ENCODE results near the gene PNPLA2. TPM values are rescaled to one million over a fixed set of nuclear protein-coding genes. Genes with fewer than 3 reads are reported as not detected.
A peak's percentile ranks its signal among the peaks of the same experiment; 100 is the strongest.

Gene PNPLA2
- total RNA-seq, 2 experiments from 2014 or later, result 19.8 to 41.2 TPM

DNA sequence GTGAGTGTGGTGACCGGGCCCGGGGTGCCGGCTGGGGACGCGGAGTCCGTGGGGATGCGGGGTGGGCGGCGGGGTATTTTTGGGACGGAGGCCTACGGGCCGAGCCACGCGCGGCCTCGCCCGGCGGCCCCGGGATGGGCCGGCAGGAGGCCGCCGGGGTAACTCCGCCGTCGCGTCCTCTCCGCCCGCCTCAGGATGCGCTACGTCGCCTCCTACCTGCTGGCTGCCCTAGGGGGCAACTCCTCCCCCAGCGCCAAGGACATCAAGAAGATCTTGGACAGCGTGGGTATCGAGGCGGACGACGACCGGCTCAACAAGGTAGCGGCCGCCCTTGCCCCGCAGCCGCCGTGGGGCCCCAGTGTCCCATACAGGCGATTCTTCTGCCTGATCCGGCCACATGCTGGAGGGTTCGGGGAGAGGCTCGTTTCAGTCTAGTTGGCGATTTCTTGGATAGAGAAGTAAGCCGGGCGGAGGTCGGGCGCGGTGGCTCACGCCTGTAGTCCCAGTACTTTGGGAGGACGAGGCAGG lies 8.6 kb upstream of the PNPLA2 start:
- H3K27ac ChIP-seq (ENCODE audit: low read depth, low read length, poor library complexity, severe bottlenecking), result peak overlapping the region; percentile 84
- intact Hi-C loops (cut with micrococcal nuclease; ENCODE audit: unreplicated experiment), result no loop called here
- ChIA-PET CTCF (ENCODE audit: unreplicated experiment) (interaction anchor here (0.6 kb wide), 1 partner anchor 33 kb away, joined by 4 read pairs; no protein-coding TSS in a partner anchor), POLR2A (interaction anchor here (0.8 to 2.0 kb wide), 7 partner anchors 7 to 88 kb away, joined by 3 to 11 read pairs (median 4); partner anchors contain the start of gene PNPLA2)
- no peaks in the 10 kb centered on the region for H3K9me2 ChIP-seq (ENCODE audit: insufficient read depth, low read length)
- peaks cover 43% of the 10 kb centered on the region for H3K79me2 ChIP-seq (ENCODE audit: insufficient read depth, low read depth, low read length)
- H4K20me1 ChIP-seq (ENCODE audit: insufficient read depth, low read length), result peaks cover 17% of the 10 kb centered on the region; the same call in 1 of the 2 replicates
- no TSS peak for BruUV-seq (replicated peaks)
- no peak for DNase-seq (ENCODE audit: low spot score)
- H3K4me3 ChIP-seq (ENCODE audit: low read depth, low read length, poor library complexity, severe bottlenecking), result peak overlapping the region; percentile 100
- H3K9me3 ChIP-seq (ENCODE audit: low read length), result no peaks in the 10 kb centered on the region
- TF ChIP-seq EZH2phosphoT487 (IDR thresholded peaks at IDR 0.05; ENCODE audit: borderline replicate concordance, low read depth, low read length), result no peak
- TF ChIP-seq, protein P1, sequence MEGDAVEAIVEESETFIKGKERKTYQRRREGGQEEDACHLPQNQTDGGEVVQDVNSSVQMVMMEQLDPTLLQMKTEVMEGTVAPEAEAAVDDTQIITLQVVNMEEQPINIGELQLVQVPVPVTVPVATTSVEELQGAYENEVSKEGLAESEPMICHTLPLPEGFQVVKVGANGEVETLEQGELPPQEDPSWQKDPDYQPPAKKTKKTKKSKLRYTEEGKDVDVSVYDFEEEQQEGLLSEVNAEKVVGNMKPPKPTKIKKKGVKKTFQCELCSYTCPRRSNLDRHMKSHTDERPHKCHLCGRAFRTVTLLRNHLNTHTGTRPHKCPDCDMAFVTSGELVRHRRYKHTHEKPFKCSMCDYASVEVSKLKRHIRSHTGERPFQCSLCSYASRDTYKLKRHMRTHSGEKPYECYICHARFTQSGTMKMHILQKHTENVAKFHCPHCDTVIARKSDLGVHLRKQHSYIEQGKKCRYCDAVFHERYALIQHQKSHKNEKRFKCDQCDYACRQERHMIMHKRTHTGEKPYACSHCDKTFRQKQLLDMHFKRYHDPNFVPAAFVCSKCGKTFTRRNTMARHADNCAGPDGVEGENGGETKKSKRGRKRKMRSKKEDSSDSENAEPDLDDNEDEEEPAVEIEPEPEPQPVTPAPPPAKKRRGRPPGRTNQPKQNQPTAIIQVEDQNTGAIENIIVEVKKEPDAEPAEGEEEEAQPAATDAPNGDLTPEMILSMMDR (conservative IDR thresholded peaks at IDR 0.05; ENCODE audit: low read length), result no peak
- peaks cover 54% of the 10 kb centered on the region for H3K4me1 ChIP-seq (ENCODE audit: insufficient read depth, low read length, poor library complexity, severe bottlenecking)
- peak overlapping the region; percentile 71 for H3K4me2 ChIP-seq (ENCODE audit: low read length)
- H2AFZ ChIP-seq (ENCODE audit: low read length), result no peak overlapping the region
- peaks cover 49% of the 10 kb centered on the region for H3K36me3 ChIP-seq (ENCODE audit: insufficient read depth, low read length)

DNA sequence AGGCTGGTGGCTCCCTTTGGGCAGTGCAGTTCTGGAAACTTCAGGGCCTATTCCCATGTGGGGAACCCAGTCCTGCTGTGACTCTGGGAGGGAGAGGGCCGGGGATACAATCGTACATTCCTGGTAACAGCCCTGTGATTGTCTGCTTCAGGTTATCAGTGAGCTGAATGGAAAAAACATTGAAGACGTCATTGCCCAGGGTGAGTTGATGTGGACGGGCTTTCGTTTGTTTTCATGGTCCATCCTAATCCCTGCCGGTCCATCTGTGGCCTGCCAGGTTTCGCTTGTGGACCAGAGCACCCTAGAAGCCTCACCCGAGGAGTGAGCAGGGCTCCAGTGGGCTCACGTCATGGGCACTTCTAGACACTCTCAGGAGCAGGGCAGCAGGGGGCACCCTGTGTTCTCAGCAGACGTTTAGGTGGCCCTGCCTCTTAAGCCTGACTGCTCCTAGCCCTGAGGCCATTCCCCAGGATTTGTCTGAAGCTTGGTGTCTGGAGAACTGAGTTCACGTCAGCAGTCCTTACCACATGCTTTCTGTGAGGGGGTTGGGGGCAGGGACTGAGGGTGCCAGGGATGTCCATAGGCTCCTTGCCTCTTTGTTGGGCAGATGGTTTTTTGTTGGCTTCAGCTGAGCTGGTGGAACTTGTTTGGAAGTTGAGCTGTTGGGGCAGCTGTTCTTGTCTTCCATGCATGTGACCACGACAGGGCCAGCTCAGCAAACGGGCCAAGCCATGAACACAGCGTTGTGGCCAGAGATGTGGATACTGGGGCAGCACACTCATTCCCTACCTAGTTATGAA lies 7.1 kb upstream of the PNPLA2 start:
- H3K36me3 ChIP-seq (ENCODE audit: insufficient read depth, low read length), result peaks cover 62% of the 10 kb centered on the region
- H3K79me2 ChIP-seq (ENCODE audit: insufficient read depth, low read depth, low read length), result peaks cover 43% of the 10 kb centered on the region
- peaks cover 43% of the 10 kb centered on the region for H3K4me1 ChIP-seq (ENCODE audit: insufficient read depth, low read length, poor library complexity, severe bottlenecking)
- no TSS peak for BruUV-seq (replicated peaks)
- POLR2A ChIA-PET, result interaction anchor here (1.8 kb wide), 1 partner anchor 8 kb away, joined by 11 read pairs; the partner anchor contains the start of gene PNPLA2
- peaks cover 17% of the 10 kb centered on the region; the same call in 1 of the 2 replicates for H4K20me1 ChIP-seq (ENCODE audit: insufficient read depth, low read length)
- H3K27ac ChIP-seq (ENCODE audit: low read depth, low read length, poor library complexity, severe bottlenecking), result peak overlapping the region; percentile 84
- TF ChIP-seq, protein P1 (conservative IDR thresholded peaks at IDR 0.05; ENCODE audit: low read length), result peak; percentile 31; the same call in 1 of the 2 replicates
- TF ChIP-seq EZH2phosphoT487 (IDR thresholded peaks at IDR 0.05; ENCODE audit: borderline replicate concordance, low read depth, low read length), result no peak
- no peaks in the 10 kb centered on the region for H3K9me3 ChIP-seq (ENCODE audit: low read length)
- H3K4me2 ChIP-seq (ENCODE audit: low read length), result peak overlapping the region; percentile 71
- intact Hi-C loops (cut with micrococcal nuclease; ENCODE audit: unreplicated experiment), result no loop called here
- H2AFZ ChIP-seq (ENCODE audit: low read length), result no peak overlapping the region
- no peaks in the 10 kb centered on the region for H3K9me2 ChIP-seq (ENCODE audit: insufficient read depth, low read length)
- no peak for DNase-seq (ENCODE audit: low spot score)
- CTCF ChIA-PET (ENCODE audit: unreplicated experiment), result interaction anchor here (0.9 kb wide), 1 partner anchor 26 kb away, joined by 3 read pairs; no protein-coding TSS in a partner anchor
- peak overlapping the region; percentile 100 for H3K4me3 ChIP-seq (ENCODE audit: low read depth, low read length, poor library complexity, severe bottlenecking)
